HG03060 (cell line): ENCODE measurements around the gene PIGBOS1.

Experiments
- ATAC-seq: cut with Tn5 transposase; IDR thresholded peaks from one replicate; pipeline ENCODE4 v1.9.1; 2021; ENCODE audit warnings: low read depth, moderate number of reproducible peaks; ENCODE audit not compliant: unreplicated experiment

The PIGBOS1 gene

GRCh38 chr15:55318588-55319494 is at the start of gene PIGBOS1, which contains the start of gene PIGB:
Gene PIGBOS1, minus strand, starts transcription at chr15:55319123. Its CDS starts 1,331 bp downstream, at chr15:55317792.
Gene PIGB, plus strand, starts transcription at chr15:55319222. Its CDS starts 29 bp downstream, at chr15:55319251.
- peak; percentile 67 for ATAC-seq

DNA sequence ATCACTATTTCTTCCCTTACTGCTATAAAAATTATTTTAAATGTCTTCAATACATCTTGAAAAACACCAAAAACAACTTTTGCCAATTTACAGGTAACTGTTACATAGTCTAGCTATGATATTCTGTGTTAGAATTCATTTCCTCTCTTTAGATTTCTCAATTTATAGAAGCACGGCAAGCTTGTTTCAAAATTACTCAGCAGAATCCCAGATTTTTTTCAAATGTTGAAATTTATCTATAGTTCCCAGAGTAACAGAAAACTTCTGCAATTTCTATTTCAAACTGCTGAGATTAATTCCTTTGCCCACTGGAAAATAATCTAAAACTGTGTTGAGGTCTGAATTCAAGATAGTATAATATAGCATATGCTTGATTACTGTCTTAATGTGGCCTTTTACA is 48.1 kb upstream of the PIGBOS1 start:
- no peak for ATAC-seq

GRCh38 chr15:55362641-55363040 is 43.7 kb upstream of the PIGBOS1 start:
- no peak for ATAC-seq

DNA sequence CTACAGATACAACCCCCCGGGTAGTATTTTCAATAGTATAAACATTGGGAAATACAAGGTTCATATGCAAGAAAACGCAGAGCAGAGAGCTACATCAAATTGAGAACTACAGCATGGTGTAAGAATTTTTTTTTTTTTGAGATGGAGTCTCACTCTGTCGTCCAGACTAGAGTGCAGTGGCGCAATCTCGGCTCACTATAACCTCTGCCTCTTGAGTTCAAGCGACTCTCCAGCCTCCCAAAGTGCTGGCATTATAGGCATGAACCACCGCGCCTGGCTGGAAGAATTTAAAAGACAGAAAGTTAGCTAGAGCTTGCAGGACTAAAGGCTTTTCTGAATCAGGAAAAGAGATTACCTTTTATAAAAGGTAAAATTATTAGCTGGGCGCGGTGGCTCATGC is 42.1 kb upstream of the PIGBOS1 start:
- no peak for ATAC-seq

- ATAC-seq = no peak
Observed at GRCh38 chr15:55360256-55360655, 41.3 kb upstream of the PIGBOS1 start.

GRCh38 chr15:55358471-55358870 is 39.5 kb upstream of the PIGBOS1 start:
- no peak for ATAC-seq

DNA sequence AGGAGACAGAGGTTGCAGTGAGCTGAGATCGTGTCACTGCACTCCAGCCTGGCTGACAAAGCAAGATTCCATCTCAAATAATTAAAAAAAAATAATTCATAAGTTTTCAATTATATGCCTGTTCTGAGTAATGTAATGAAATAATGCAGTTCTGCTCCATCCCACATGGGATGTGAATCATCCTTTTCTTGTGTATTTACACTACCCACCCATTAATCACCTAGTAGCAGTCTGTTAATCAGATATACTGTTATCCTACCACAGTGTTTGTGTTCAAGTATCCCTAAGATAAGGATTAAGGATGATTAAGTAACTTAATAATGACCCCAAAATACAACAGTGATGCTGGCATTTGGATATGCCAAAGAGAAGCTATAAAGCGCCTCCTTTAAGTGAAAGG is 38.9 kb upstream of the PIGBOS1 start:
- no peak for ATAC-seq

GRCh38 chr15:55356985-55357585 is 38.2 kb upstream of the PIGBOS1 start:
- no peak for ATAC-seq

GRCh38 chr15:55353025-55353424 is 34.1 kb upstream of the PIGBOS1 start:
- ATAC-seq = no peak

DNA sequence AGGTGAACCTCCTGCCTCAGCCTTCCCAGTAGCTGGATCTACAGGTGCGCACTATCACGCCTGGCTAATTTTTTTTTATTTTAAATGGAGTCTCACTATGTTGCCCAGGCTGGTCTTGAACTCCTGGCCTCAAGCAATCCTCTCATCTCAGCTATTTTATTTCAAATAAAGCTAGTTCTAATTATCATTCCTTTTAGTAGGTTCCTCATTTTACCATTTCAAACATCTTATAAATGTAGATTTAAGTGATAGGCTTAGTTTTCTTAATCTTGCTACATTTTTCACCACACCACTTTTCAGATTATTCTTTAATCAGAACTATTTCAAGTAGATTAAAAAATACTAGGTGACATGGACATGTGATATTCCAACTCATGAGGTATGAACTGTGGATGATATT is 30.4 kb upstream of the PIGBOS1 start:
- ATAC-seq = no peak

DNA sequence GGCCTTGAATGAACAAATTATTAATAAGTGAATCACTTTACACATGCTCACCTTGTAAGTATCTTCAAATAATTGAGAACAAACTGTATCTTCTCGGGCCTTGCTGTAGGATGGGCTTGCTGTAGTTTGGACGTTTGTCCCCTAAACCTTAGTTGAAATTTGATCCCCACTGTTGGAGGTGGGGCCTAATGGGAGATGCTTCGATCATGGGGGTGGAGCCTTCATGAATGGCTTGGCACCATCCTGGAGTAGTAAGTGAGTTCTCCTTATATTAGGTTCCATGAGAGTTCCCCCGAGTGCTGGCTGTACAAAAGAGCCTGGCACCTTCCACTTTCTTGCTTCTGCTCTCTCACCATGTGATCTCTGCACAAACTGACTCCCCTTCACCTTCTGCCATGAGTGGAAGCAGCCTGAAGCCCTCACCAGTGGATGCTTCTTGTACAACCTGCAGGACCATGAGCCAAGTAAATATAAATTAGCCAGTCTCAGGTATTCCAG is 29.4 kb upstream of the PIGBOS1 start:
- ATAC-seq = no peak

DNA sequence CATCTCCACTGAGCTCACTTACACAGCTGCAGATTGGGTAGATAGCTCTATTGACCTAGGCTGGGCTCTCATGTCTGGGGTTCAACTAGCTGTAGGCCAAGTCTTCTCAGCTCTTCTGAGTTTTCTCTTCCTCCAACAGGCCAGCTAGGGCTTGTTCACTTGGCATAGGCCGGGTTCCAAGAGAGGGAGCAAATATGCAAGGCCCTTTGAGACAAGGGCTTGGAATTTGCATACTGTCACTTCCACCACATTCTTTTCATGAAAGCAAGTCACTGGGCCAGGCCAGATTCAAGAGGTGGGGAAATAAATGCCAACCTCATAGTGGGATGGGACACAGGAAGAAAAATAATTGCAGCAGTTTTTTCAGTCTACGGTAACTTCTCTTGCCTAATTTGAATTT is 25.3 kb upstream of the PIGBOS1 start:
- ATAC-seq = no peak

DNA sequence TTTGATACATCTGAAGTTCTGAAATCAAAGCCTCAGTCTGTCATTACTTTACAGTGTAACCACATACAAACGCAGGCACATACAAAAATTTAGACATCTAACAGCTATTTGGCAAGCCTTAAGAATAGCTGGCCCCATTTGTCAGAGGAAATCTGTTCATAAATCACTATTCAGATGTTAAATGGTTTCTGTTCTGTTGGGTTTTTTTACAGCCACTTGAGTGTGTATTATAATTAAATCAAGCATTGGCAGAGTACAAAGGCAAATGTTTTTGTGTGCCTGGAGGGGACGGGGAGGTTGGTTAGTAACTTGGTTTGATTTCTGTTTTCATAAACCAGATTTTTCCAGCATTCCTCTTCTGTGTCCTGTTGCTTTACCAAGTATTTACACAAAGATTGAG is 24.2 kb upstream of the PIGBOS1 start:
- no peak for ATAC-seq

GRCh38 chr15:55337160-55337559 is 18.2 kb upstream of the PIGBOS1 start:
- ATAC-seq = no peak

- ATAC-seq = no peak
Observed at GRCh38 chr15:55334997-55335396, 16.1 kb upstream of the PIGBOS1 start.

GRCh38 chr15:55334371-55334770 is 15.4 kb upstream of the PIGBOS1 start:
- no peak for ATAC-seq

GRCh38 chr15:55327387-55327786 is 8.5 kb upstream of the PIGBOS1 start:
- no peak for ATAC-seq

- ATAC-seq = no peak
Observed at GRCh38 chr15:55322467-55322866, 3.5 kb upstream of the PIGBOS1 start.

DNA sequence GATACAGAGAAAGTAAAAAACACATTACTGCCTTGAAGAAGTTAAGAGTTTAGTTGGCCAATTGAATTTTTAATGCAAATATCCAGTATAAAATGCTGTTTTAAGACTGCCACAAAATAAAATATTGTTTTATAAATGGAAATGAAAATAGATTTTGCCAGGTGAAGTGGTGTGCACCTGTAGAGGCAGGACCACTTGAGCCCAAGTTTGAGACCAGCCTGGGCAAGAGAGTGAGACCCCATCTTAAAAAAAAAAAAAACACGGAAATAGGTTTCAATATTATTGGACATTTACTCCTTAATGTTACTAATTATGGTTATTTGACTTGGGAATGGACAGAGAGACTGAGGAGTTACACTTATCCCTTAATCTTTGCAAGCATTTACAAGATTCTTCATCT is 2.0 kb upstream of the PIGBOS1 start:
- ATAC-seq = no peak

GRCh38 chr15:55320238-55320550 is 1.3 kb upstream of the PIGBOS1 start:
- no peak for ATAC-seq

GRCh38 chr15:55319537-55320237 is 764 bp upstream of the PIGBOS1 start:
- ATAC-seq = peak; percentile 35
